G401.6 (cell line): Measurements from ENCODE around the gene EML2.

Source experiments
- FAIRE-seq: peaks from 2 replicates; lab custom pipeline; 2012; peaks lifted over from hg19 to GRCh38; lab: Jason Lieb, UNC

EML2 gene

GRCh38 chr19:45584332-45585157 lies 54.7 kb downstream of the EML2 start, which contains the start of gene OPA3:
OPA3 (minus strand) TSS chr19:45584802; CDS start chr19:45584764, 38 bp downstream.
- peak; percentile 99 for FAIRE-seq

- no peak for FAIRE-seq
These were observed 57.6 kb downstream of the EML2 start for GRCh38 chr19:45581576-45581975.

DNA sequence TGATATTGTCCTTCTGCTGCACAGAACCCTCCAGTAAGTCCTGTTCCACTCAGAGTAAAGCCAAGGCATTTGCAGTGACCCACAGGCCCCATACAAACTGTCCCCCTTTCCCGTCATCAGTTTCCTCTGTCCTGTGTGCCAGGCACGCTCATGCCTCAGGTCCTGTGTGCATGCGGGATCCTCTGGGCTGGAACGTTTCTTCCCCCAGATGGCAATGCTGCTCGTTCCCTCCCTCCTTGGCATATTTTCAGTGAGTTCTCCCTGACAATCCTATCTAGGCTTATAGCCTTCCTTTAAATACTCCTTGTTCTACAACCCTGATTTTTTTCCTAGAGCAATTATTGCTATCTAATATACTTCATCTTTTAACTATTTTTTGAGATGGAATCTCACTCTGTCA lies 60.3 kb downstream of the EML2 start:
- FAIRE-seq, result no peak

- no peak for FAIRE-seq
These were observed 61.9 kb downstream of the EML2 start for GRCh38 chr19:45577111-45577905.

DNA sequence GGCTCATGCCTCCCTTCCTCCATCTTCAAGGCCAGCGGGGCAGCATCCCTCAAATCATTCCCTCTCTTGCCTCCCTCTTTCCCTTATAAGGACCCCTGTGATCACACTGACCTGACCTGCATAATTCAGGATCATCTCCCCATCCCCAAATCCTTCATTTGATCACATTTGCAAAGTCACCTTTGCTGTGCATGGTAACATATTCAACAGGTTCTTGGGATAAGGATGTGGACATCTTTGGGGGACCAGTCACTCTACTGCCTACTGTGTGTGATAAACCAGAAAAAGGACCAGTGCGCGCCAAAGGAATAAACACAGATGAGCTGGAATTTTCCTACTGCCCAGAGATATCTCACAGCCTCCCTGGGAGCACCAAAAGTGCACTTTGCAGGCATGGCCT lies 62.5 kb downstream of the EML2 start:
- FAIRE-seq, result no peak

- no peak for FAIRE-seq
These were observed 64.0 kb downstream of the EML2 start for GRCh38 chr19:45575216-45575615.

- FAIRE-seq, result no peak
These were observed 64.7 kb downstream of the EML2 start for GRCh38 chr19:45574526-45574925.

DNA sequence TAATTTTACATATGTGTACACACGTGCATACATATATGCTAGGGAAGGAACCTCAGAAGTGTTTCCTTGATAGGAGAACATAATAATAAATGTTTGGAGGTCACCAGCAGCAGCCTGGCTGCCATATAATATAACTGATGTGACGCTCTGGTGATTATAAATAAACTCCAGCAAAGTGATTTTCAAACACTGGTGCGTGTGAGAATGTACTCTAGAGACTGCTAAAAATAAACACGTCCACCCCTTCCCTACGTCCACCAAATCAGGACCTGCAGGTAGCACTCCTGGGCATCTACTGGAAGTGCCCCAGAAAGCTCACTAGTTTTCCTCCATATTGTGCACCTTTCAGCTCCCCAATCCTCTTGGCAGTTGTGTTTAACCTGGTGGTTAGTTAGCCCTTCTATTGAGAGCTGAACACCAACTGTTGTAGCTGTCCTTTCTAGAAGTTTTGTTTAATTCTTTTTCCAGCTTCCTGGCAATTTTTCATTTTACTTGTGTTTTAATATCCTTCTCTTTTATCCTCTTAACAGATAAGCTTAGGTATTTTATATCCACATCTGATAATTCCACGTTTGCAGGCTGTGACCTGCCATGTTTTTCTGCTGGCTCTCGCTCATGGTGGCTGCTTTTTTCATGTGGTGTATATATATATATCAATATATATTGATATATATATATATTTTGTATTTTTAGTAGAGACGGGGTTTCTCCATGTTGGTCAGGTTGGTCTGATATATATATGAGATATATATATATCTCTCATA lies 67.6 kb downstream of the EML2 start:
- FAIRE-seq, result no peak

DNA sequence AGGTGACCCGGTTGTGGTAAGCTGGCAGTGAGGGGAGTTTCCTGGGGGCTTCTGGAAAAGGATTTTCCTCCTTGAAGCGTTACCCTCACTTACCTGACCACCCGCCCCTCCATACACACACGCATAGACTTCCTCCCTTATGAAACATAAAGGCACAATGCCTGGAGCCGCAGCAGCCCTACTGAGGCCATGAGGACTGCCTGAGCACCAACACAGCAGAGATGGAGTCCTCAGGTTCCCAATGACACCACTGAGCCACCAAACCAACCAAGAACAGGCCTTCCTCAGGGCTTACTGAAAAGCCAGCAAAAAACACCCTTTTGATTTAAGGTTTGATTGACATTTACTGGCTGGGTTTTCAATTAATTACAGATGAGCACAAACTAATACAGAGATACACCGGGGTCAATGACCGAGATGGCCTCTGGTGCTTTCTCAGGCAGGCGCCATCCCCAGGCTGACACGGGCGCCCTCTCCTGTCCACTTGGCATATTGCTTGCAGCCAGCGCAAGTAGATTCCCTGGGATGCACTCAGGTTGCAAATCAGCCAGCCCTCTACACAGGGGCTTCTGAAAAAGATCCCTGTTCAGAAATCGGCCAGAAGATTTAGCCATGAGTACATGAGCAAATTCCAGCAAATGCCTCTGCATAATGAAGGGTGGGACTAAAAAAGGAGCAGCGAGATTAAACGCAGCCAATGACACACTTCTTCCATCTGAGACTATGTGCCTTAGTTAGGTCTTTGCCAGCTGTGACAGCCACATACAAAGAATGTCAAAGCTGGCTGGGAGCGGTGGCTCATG lies 69.4 kb downstream of the EML2 start:
- peak; percentile 74 for FAIRE-seq

DNA sequence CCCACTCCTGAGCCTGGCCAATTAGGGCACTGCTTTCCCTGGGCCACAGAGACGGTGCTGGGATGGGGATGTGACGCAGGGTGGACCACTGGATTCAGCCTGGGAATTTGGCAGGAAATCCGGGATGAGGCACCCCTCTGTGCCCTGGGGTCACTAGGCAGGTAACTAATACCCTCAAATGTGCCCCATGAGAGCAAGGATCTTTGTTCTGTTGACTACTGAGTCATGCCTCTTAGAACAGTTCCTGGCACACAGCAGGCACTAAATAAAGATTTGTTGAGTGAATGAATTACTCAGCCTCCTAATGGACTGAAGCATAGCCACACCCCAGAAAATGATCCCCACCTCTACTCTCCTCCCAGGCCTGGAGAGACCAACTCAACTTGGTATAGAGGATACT lies 70.5 kb downstream of the EML2 start:
- no peak for FAIRE-seq

DNA sequence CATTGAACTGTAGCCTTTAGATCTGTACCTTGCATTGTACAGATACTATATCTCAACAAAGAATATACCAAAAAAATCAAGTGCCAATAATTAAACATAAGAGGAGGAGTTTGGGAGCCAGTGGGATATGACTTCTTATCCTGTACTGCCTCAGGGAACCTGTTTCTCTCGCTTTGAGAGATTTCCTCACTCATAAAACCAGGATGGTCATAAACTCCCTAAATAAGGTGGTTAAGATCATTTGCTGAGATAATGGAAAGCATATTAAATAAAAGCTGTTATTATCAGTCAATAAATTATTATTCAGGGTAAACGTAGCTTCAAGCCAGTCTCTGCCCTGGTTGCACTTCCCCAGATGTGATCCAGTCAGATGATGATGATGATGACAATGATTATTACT lies 71.6 kb downstream of the EML2 start:
- FAIRE-seq, result no peak

DNA sequence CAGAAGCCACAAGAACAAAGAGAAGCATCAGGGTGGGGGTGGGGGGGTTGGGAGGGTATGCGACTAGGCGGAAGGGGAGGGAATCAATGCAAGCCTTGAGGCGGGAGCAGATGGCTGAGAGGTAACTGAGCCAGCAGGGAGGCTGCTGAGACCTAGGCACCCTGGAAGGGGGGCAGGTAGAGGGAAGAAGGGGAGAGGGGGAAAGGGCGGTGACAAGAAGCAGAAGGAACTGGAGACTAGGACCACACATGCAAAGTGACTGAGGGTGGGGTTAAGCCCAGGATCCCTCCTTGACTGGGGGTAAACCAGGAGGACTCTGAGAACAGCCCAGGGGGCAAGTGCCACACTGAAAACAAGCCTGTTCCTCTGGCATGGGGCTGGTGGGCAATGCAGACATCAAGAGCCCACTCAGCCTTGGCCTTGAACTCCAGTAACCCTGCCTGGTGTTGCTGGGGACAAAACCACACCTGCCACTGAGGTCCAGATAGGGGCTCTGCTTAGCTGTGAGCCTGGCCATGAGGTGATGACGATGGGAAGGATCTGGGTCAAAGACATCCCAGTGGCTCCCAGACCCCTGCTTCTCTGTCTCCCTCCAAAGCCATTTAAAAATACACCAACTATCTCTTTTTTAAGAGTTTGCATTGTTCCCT lies 74.9 kb downstream of the EML2 start:
- FAIRE-seq, result no peak

DNA sequence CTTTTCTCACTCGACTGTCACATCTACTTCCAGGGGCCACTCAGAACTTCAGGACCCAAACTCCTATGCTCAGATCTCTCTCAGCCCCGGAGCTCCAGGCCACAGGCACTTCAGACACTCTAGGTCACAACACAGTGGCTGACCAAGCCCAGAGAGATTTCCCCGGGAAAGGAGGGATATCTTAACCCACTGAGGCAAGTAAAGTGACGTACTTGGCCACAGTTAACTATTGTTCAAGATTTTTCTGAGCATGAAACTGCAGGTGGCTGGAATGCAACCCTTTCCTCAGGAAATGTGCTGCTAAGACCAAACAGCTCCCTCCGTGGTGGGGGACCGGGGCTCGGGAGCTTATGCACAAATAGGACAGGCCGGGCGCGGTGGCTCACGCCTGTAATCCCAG lies 78.5 kb downstream of the EML2 start:
- no peak for FAIRE-seq

DNA sequence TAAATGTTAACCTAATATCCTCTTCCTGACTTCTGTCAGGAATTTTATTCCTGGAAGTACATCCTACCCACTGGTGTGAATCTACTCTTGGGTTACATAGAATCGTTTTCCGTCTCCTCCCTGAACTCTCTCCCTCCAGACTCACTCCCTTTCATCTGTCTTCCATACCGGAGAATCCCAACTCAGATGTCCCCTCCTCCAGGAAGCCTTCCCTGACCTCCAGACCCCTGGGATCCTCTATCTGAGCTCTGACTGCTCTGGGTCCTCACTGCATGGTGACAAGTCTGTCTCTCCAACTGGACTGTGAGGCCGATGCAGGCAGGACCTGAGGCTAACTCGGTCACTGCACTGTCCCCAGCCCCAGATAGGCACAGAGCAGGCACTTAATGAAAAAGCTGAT lies 79.2 kb downstream of the EML2 start:
- FAIRE-seq, result no peak
